ENCODE measurements around the gene COBLL1.

- TF ChIP-seq, protein P1, sequence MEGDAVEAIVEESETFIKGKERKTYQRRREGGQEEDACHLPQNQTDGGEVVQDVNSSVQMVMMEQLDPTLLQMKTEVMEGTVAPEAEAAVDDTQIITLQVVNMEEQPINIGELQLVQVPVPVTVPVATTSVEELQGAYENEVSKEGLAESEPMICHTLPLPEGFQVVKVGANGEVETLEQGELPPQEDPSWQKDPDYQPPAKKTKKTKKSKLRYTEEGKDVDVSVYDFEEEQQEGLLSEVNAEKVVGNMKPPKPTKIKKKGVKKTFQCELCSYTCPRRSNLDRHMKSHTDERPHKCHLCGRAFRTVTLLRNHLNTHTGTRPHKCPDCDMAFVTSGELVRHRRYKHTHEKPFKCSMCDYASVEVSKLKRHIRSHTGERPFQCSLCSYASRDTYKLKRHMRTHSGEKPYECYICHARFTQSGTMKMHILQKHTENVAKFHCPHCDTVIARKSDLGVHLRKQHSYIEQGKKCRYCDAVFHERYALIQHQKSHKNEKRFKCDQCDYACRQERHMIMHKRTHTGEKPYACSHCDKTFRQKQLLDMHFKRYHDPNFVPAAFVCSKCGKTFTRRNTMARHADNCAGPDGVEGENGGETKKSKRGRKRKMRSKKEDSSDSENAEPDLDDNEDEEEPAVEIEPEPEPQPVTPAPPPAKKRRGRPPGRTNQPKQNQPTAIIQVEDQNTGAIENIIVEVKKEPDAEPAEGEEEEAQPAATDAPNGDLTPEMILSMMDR (IDR thresholded peaks at IDR 0.05), result no peak
- TF ChIP-seq POLR2A (IDR thresholded peaks at IDR 0.05), result no peak
These were observed 1.8 kb upstream of the COBLL1 start for GRCh38 chr2:164843346-164843911.

All from heart left ventricle (tissue), 13 donors.